ENCODE data around the gene PRKAR1B. TPM values are rescaled to one million over a fixed set of nuclear protein-coding genes. Genes with fewer than 3 reads are reported as not detected.

Gene PRKAR1B
- total RNA-seq, 1 experiment from 2014 or later, result 43.3 TPM

DNA sequence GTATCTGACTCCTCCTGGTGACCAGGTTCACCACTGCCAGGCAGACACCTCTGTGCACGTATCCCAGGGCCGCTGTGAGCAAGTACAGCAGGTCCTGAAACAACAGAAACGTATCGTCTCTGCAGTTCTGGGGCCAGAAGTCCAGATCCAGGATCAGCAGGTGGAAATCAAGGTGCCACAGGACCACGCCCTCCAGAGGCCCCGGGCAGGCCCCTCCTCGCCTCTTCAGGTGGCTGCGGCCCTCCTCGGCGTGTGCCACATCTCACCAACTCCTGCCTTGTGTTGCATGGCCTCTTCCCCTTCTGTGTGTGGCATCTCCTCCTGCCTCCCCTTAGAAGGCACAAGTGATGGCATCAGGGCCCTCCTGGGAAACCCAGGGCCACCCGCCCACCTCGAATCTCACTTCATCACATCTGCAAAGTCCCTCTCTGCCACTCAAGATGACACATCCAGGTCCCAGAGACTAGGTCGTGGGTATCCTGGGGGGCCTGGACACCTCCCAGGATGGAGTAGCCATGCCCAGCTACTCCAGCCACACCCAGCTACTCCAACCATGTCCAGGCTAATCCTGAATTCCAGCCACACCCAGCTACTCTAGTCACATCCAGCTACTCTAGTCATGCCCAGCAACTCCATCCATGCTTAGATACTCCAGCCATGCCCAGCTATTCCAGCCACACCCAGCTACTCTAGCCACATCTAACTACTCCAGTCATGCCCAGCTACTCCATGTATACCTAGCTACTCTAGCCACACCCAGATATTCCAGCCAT is 53.2 kb downstream of the PRKAR1B start:
- peak; percentile 17 for DNase-seq
- peaks cover 4 to 10% of the 10 kb centered on the region in 2 experiments; a peak in 4 of 5 replicates for H3K9me3 Mint-ChIP-seq

More for the DNA sequence above, 53.2 kb downstream of the PRKAR1B start:
- Histone ChIP-seq H3T11ph (ENCODE audit: low read length) (no peak overlapping the region), H3K9ac (ENCODE audit: extremely low read depth, insufficient read length, low read length) (no peak overlapping the region), H3K79me2 (ENCODE audit: insufficient read depth, low read length) (no peaks in the 10 kb centered on the region), H3K23ac (ENCODE audit: insufficient read length, low read depth, low read length) (no peak overlapping the region), H4K91ac (ENCODE audit: insufficient read length, low read depth, low read length) (no peak overlapping the region), H3K23me2 (ENCODE audit: insufficient read length, low read depth, low read length, poor library complexity, severe bottlenecking) (no peaks in the 10 kb centered on the region), H2BK5ac (ENCODE audit: insufficient read length, low read length) (no peak overlapping the region), H2BK120ac (ENCODE audit: low read depth, low read length, poor library complexity, severe bottlenecking) (no peak overlapping the region), H2AFZ (ENCODE audit: low read length) (no peak overlapping the region), H4K8ac (replicated peaks; ENCODE audit: insufficient read length, low read depth, low read length) (no peak overlapping the region), H3K4me1 (ENCODE audit: insufficient read depth, low read length) (no peaks in the 10 kb centered on the region), H2BK12ac (ENCODE audit: insufficient read length, low read depth, low read length) (no peak overlapping the region), H2BK15ac (ENCODE audit: low read depth, low read length) (no peak overlapping the region), H3K14ac (ENCODE audit: insufficient read depth, low read length) (no peak overlapping the region), H3K4ac (ENCODE audit: low read depth, low read length) (no peak overlapping the region), H3K27me3 (ENCODE audit: insufficient read depth, low read length) (no peaks in the 10 kb centered on the region), H2AK5ac (ENCODE audit: insufficient read length, low read length) (no peak overlapping the region), H3K18ac (ENCODE audit: insufficient read length, low read depth, low read length) (no peak overlapping the region), H3K56ac (ENCODE audit: insufficient read length, low read depth, low read length) (no peak overlapping the region), H3K9me3 (ENCODE audit: control insufficient read depth, low read depth, low read length) (no peaks in the 10 kb centered on the region), H3K4me2 (ENCODE audit: insufficient read depth, insufficient read length, low read length) (no peak overlapping the region), H3K27ac (ENCODE audit: insufficient read length, low read depth, low read length) (no peak overlapping the region), H2BK20ac (ENCODE audit: low read depth, low read length, poor library complexity, severe bottlenecking) (no peak overlapping the region), H3K79me1 (ENCODE audit: insufficient read depth, low read depth, low read length, poor library complexity, severe bottlenecking) (no peaks in the 10 kb centered on the region), H4K20me1 (ENCODE audit: control insufficient read depth, insufficient read depth, insufficient read length) (peaks cover 1% of the 10 kb centered on the region), H4K5ac (ENCODE audit: insufficient read length, low read depth, low read length) (no peak overlapping the region)
- H3K27me3 Mint-ChIP-seq (ENCODE audit: low read depth), result no peaks in the 10 kb centered on the region; the same call in 1 of the 2 replicates
- H3K27ac Mint-ChIP-seq, result no peak overlapping the region; a peak in 1 of 7 replicates
- TF ChIP-seq, protein P1, sequence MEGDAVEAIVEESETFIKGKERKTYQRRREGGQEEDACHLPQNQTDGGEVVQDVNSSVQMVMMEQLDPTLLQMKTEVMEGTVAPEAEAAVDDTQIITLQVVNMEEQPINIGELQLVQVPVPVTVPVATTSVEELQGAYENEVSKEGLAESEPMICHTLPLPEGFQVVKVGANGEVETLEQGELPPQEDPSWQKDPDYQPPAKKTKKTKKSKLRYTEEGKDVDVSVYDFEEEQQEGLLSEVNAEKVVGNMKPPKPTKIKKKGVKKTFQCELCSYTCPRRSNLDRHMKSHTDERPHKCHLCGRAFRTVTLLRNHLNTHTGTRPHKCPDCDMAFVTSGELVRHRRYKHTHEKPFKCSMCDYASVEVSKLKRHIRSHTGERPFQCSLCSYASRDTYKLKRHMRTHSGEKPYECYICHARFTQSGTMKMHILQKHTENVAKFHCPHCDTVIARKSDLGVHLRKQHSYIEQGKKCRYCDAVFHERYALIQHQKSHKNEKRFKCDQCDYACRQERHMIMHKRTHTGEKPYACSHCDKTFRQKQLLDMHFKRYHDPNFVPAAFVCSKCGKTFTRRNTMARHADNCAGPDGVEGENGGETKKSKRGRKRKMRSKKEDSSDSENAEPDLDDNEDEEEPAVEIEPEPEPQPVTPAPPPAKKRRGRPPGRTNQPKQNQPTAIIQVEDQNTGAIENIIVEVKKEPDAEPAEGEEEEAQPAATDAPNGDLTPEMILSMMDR (conservative IDR thresholded peaks at IDR 0.05), result no peak
- no peak overlapping the region for H3K4me3 Mint-ChIP-seq
- no peaks in the 10 kb centered on the region for H3K4me1 Mint-ChIP-seq
- WGBS (ENCODE audit: extremely low coverage, insufficient read length, low lambda C conversion rate), result no CpG with 5 or more reads among the region's 13 CpGs
- peaks cover 40 to 63% (median 43%) of the 10 kb centered on the region in 3 experiments for H3K36me3 Mint-ChIP-seq (ENCODE audit: insufficient read depth in 1 of 3, low read depth in 3 of 3)
